Amniotic stem cell (primary cell): ENCODE results near the gene SRD5A1.

ENCODE experiments used
- DNase-seq: peaks from one replicate; lab custom pipeline; 2025; lab: John Stamatoyannopoulos, UW

Gene SRD5A1

GRCh38 chr5:6604341-6604740 lies 28.9 kb upstream of the SRD5A1 start:
- DNase-seq: no peak

GRCh38 chr5:6604946-6605345 lies 28.3 kb upstream of the SRD5A1 start:
- no peak for DNase-seq

- DNase-seq: no peak
These were observed 26.2 kb upstream of the SRD5A1 start for GRCh38 chr5:6606884-6607558.

GRCh38 chr5:6607559-6607936 lies 25.7 kb upstream of the SRD5A1 start:
- DNase-seq: no peak

- DNase-seq: no peak
These were observed 25.2 kb upstream of the SRD5A1 start for GRCh38 chr5:6608016-6608415.

GRCh38 chr5:6611334-6612256 lies 21.6 kb upstream of the SRD5A1 start:
- DNase-seq: no peak

- no peak for DNase-seq
These were observed 18.0 kb upstream of the SRD5A1 start for GRCh38 chr5:6615034-6615815.

- DNase-seq: no peak
These were observed 16.6 kb upstream of the SRD5A1 start for GRCh38 chr5:6616632-6617031.

GRCh38 chr5:6623228-6623627 lies 10.0 kb upstream of the SRD5A1 start:
- no peak for DNase-seq

GRCh38 chr5:6623941-6624340 lies 9.3 kb upstream of the SRD5A1 start:
- DNase-seq: no peak

GRCh38 chr5:6626508-6626907 lies 6.7 kb upstream of the SRD5A1 start:
- no peak for DNase-seq

GRCh38 chr5:6631441-6631840 lies 1.8 kb upstream of the SRD5A1 start:
- no peak for DNase-seq

GRCh38 chr5:6632324-6632887 lies 834 bp upstream of the SRD5A1 start:
- DNase-seq: no peak

- peak; percentile 59 for DNase-seq
These were observed 417 bp downstream of the SRD5A1 start for GRCh38 chr5:6633469-6634245.

- DNase-seq: no peak
These were observed 1.1 kb downstream of the SRD5A1 start for GRCh38 chr5:6634306-6634705.

GRCh38 chr5:6634788-6635430 lies 1.7 kb downstream of the SRD5A1 start:
- DNase-seq: no peak

- no peak for DNase-seq
These were observed 3.1 kb downstream of the SRD5A1 start for GRCh38 chr5:6636293-6636692.

- no peak for DNase-seq
These were observed 3.8 kb downstream of the SRD5A1 start for GRCh38 chr5:6637022-6637421.

- no peak for DNase-seq
These were observed 4.3 kb downstream of the SRD5A1 start for GRCh38 chr5:6637590-6637989.

- no peak for DNase-seq
These were observed 5.0 kb downstream of the SRD5A1 start for GRCh38 chr5:6638236-6638635.

GRCh38 chr5:6642655-6643054 lies 9.4 kb downstream of the SRD5A1 start:
- no peak for DNase-seq
